Left renal pelvis (tissue), 4 donors: ENCODE results near the gene ANAPC13. TPM values are rescaled to one million over a fixed set of nuclear protein-coding genes. Genes with fewer than 3 reads are reported as not detected.
A peak's percentile ranks its signal among the peaks of the same experiment; 100 is the strongest.

Experiments
- DNase-seq, 4 donors: peaks; one replicate each; pipeline ENCODE4 v3.0.0-alpha.2; 2013; ENCODE audit warnings: low read depth in 4 of 4, low spot score in 3 of 4
- polyA plus RNA-seq, 4 donors: library from polyadenylated mRNA; unstranded; fragments of 120-200 nt; gene quantifications; one replicate each; pipeline ENCODE4 v1.2.1, GENCODE V29; 2013; ENCODE audit not compliant: insufficient read length in 4 of 4

Gene ANAPC13, protein sequence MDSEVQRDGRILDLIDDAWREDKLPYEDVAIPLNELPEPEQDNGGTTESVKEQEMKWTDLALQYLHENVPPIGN
- 100 to 1,000 TPM; 113 to 156 (median 125) TPM for polyA plus RNA-seq

DNA sequence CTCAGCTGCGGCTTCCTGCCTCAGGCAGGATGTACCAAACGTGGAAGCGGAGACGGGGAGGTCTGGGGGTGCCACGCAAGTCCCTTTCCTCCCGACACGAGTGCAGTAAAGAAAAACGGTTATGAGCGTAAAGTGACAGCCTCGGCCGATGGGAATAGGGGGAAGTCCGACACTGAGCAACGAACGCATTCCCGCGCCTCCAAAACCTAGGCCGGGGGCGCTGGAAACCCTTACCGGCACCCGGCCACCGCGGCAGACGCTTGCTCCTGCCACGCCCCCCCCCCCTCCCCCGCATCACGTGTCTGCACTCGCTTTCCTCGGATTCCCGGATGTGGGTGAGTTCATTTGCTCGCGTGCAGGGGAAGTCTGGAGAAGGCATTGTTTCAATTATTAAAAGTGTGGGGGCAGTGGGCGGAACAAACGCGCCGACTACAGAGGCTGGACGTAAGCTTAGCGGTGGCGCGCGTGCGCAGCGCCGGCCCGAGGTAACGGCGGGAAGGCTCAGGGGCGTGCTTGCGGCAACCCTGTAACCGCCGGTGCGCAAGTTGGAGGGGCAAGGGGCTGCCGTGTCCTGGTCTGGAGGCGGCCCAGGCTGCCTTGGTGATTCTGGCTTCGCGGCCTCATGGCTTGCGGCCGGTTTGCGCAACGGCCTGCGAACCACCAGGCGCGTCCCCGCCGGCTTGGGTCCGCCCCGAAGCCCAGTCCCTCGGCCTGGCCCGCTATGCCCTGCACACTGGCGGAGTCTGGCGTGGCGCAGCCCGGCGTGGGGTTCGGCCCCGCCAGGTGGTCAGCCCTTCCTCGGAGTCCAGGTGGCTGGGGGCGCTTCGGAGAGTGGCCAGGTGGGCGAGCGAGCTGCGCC, at the start of gene ANAPC13, which contains the start of gene CEP63:
TSS of gene ANAPC13 (minus strand) at position 268 of the 859 bp plus-strand sequence. CDS start 3,081 bp downstream, outside the sequence.
TSS of gene CEP63 (plus strand) at position 340 of the 859 bp plus-strand sequence. CDS start 9,264 bp downstream, outside the sequence.
- DNase-seq, result peak; percentile 97 to 99 (median 98)

DNA sequence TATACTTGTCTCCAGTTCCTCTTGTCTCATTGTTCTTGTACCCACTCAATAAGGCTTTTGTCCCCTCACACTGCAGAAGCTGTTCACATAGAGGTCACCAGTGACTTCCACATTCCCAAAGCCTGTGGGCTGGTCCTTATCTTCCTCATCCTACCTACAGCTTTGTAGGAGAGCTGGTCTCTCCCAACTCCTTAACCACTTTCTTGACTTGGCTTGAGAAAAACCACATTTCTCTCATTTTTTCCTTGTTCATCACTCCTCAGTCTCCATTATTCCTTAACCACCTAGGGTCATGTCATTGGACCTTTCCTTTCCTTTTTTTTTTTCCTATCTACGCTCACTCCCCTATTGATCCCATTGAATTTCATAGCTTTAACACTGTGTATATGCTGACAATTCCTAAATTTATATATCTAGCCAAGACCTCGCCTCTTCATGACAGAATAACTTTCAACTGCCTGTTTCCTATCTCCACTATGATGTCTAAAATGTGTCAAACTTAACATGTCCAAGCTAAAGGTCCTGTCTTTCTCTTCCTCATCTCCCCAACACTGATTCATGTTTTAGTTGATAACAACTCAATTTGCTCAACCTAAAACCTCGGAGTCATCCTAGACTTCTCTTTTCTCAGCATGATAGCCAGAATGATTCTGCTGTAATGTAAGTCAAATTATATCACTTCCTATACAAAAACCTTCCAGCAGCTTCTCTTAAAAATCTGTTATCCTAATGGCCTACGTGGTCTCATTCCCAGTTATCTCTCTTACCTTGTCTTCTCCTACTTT, 49.6 kb upstream of the ANAPC13 start:
- DNase-seq, result no peak

DNA sequence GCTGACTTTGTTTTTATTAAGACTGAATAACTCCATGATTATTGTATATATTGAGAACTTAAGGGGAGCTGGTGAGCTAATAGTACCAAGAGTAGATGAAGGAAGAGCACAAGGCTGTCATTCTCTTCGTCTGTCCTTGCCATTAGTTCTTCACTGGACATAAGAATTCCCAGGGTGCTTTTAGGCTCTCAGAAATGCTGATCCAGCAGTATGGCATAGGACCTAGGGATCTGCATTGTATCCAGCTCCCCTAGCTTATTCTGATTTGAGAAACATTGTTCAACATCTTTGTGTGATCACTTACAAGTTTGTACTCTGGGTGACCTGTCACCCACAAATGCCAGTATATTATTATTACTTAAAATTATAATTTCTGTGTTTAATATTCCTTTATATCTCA, 47.7 kb upstream of the ANAPC13 start:
- DNase-seq, result no peak

DNA sequence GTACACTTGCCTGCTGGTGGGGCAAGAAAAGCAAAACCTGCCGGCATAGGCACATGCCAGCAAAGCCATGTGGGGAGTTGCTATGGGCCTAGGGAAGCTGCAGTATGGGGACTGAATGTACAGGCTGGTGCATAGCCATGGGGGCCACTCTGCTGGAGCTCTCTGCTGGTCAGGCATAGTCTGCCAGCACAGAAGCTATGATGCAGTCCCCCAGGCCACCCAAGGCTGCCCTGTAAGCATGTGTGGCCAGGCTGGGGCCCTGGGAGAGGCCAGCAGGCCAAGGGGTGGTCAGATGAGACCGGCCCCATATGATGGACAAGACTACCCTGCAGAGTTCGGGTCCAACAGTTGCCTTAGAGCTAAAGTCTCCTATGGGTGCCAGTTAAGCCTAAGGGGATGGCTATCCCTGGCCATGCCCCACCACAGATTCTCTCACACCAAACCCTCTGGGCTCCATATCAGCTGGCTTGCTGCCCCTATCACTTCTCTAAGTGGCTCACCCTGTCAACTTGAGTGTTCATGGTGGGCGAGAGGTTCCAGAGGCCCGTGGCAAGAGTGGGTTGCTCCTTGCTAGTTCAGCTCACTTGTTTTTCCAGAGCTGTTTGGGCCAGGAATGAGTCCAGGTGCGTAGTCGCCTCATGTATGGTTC, 41.9 kb upstream of the ANAPC13 start:
- no peak for DNase-seq

DNA sequence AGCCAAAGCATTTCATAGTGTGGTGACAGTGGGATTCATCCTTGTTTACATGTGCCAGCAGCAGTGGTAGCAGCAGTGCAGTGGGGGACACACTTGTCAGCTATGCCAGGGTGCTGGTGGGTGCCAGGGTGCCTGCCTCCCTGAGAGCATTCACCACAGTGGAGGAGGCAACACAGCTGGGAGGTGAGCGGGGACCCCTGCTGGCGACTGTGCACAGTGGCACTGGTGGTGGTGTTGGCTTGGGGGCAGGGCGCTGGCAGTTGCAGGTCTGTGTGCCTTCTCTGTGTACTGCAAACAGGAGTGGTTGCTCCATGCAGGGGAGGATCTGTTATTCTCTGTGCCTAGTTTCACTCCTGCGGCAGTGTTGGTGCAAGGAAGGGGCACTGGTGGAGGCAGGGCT, 41.3 kb upstream of the ANAPC13 start:
- no peak for DNase-seq

DNA sequence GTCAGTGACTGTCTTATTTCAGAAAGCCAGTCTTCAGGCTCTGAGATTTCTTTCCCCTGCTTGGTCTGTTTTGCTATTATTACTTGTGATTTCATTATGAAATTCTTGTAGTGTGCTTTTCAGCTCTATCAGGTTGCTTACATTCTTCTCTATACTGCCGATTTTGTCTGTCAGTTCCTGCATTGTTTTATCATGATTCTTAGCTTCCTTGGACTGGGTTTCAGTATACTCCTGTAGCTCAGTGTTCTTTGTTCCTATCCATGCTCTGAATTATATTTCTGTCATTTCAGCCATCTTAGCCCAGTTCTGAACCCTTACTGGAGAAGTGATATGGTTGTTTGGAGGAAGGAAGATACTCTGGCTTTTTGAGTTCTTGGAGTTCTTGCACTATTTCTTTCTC, 40.5 kb upstream of the ANAPC13 start:
- DNase-seq, result no peak

DNA sequence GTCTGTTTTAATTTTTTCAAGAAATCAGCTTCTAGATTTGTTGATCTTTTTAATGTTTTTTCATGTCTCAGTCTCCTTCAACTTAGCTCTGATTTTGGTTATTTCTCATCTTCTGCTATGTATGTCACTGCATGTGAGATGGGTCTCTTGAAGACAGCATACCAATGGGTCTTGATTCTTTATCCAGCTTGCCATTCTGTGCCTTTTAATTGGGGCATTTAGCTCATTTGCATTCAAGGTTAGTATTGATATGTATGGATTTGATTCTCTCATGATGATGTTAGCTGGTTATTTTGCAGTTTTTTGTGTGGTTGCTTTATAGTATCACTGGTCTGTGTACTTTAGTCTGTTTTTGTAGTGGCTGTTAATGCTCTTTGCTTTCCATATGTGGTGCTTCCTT, 39.5 kb upstream of the ANAPC13 start:
- no peak for DNase-seq

DNA sequence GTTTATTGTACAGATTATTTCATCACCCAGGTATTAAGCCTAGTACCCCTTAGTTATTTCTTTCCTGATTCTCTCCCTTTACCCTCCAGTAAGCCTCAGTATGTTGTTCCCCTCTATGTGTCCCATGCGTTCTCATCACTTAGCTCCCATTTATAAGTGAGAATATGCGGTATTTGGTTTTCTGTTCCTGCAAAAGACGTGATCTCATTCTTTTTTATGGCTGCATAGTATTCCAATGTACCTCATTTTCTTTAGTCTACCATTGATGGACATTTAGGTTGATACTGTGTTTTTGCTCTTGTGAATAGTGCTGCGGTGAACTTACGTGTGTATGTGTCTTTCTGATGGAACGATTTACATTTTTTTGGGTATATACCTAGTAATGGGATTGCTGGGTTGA, 36.8 kb upstream of the ANAPC13 start:
- no peak for DNase-seq

DNA sequence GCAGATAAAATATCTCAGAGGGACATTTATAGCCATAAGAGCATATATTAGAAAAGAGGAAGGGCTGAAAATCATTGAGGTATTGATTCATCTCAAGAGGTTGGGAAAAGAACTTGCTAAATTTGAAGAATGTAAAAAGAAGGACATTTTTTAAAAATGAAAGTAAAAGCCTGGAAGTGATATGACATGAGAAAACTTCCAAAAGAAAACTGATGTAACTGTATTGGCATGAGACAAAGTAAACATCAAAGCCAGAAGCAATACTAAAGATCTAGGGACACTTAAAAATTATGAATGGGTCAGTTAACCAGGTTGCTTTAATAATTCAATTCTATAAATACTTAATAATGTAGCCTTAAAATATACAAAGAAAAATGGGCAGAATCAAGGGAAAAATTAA, 32.0 kb upstream of the ANAPC13 start:
- DNase-seq, result no peak

DNA sequence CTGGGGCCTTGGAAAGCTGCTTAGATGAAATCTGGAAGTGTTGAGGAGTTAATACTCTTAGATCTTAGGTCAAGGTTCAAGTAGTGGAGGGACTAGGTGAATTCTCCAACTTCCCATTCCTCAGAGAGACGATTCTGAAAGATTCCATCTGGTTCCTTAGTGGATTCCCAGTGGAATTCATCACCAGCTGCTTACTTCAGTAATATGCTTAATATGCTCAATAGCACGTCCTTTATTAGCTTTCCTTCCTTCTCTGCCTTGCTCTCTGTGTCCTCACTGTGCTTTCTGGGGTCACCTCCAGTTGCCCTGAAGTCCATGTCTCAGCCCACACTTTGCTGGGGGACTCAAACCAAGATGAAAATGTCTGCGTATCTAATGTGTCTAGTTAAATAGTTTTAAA, 31.1 kb upstream of the ANAPC13 start:
- DNase-seq, result no peak

DNA sequence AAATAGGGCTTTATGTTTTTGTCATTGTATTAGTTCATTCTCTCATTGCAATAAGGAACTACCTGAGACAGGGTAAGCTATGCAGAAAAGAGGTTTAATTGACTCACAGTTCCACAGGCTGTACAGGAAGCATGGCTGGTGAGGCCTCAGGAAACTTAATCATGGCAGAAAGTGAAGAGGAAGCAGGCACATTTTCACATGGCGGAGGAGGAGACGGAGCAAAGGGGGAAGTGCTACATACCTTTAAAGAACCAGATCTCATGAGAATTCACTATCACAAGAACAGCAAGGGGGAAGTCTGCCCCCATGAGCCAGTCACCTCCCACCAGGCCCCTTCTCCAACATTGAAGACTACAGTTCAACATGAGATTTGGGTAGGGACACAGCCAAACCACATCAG, 25.7 kb upstream of the ANAPC13 start:
- no peak for DNase-seq

DNA sequence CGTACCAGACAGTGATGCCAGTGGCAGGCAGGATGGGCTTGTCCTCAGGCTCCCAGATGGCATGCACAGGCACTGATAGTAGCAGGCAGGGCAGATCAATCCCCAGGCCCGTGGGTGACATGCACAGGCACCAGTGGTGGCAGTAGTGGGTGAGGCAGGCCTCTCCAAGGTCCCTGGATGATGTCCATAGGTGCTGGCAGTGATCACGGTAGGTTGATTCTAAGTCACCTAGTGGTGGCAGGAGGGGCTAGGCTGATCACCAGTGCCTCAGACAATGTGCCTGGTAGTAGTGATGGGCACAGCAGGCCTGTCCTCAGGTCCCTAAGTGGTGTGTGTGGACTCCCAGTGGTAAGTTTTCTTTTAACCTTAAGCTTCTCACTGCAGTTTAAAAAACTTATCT, 19.7 kb upstream of the ANAPC13 start:
- no peak for DNase-seq

DNA sequence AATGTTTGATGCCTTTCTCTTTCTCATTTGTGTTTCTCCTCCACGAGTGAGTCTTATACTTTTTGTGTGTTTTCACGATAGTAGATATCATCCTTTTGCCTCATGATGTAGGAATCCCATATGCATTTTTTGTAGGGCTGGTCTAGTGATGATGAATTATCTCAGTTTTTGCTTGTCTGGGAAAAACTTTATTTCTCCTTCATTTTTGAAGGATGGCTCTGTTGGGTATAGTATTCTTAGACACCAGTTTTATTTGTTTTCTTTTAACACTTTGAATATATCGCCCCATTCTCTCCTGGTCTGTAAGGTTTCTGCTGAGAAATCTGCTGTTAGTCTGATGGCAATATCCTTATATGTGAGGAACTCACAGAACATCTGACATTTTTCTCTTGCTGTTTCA, 18.3 kb upstream of the ANAPC13 start:
- no peak for DNase-seq

DNA sequence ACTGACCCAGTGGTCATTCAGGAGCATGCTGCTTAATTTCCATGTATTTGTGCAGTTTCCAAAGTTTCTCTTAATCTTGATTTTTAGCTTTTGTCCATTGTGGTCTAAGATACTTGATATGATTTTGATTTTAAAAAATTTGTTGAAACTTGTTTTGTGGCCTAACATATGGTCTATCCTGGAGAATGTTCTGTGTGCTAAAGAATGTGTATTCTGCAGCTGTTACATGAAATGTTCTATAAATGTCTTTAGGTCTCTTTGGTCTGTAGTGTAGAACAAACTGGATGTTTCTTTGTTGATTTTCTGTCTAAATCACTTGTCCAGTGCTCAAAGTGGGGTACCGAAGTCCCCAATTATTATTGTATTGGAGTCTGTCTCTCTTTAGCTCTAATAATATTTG, 17.5 kb upstream of the ANAPC13 start:
- DNase-seq, result no peak

DNA sequence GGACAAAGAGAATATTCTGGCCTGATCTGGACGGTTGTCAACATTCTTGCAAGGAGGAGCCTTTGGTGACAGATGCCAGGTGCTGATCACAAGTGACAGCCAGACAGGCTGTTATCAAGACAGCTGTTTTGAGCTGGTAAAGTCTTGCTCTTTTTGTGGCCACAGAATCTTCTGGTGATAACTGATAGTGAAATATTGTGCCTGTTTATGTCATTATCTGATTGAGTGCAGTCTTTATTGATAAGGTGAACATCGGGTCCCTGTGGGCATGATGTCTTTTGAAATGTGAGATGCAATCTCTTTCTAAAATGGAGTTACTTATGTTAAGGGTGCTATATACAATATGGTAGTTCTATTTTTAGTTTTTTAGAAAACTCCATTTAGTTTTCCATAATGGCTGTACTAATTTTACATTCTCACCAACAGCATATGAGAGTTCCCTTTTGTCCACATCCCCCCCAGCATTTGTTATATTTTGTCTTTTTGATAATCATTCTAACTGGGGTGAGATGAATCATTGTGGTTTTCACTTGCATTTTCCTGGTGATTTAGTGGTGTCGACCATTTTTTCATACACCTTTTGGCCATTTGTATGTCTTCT, 10.8 kb upstream of the ANAPC13 start:
- DNase-seq, result no peak

DNA sequence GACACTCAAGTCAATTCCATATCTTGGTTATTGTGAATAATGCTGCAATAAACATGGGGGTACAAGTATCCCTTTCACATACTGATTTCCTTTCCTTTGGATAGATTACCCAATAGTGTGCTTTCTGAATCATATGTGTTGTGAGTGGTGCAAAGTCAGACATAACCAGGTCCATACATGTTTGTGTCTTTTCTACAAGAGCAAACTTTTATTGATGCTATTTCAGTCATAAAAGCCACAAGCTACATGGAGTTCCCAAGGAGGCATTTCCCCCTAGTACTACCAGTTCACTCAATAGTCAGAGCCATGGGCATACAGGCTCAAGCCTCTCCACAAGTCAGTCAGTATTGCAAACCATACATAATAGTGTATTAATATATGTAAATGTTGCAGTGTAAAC, 10.2 kb upstream of the ANAPC13 start:
- DNase-seq, result no peak

DNA sequence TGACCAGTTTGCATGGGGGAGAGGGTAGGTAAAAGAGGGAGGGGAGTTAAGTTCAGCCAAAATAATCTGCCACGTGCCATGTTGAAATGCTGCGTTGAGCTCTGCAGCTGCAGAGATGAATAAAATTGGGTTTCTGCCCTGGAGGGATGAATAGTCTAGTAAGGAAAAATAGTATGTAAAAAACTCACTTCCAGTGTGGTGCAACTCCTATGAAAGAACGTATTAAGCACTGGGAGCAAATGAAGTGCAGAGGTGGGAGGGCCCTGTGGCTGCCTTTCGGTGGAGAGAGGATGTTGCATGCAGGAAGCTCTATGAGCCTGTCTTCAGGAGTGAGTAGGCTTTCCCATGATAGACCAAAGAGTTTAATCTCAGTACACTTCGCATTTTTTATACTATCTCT, 8.7 kb upstream of the ANAPC13 start:
- no peak for DNase-seq

DNA sequence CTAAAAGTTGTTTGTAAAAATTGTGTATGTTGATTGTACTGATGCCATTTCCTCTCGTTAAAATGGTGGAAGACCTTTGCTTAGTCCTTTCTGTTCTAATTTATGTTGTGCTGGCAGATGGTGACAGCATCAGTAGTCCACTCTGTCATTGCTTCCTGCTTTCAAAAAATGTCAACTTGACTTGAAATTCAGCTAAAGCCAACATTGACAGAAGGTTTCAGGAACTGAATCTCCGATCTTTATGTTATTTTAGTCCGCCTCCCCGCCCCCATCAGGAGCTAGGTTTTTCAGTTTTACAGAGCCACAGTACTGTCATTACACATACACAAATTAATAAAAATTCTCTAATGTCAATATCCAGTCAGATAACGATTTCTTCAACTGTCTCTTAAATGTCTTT, 1.6 kb upstream of the ANAPC13 start:
- no peak for DNase-seq

DNA sequence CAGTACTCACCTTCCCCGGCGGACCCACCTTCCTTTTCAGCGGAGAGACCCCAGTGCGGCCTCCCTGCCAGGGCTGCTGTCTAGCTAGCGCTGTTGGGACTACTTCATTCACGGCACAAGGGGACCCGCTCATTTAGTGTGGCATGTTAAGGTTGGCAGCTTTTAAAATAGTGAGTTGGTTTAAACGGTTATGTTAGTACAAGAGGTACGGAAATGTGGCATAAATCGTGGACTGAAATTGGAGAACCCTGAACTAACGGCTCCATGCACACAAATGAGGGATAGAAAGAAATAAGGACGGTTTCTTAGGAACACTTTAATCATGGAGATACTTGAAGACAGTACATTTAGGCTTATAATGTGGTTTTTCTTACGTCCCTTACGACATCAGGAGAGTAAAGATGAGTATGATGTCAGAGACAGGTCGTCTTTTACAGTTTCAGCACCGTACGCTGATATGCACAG, 824 bp upstream of the ANAPC13 start:
- DNase-seq, result no peak

DNA sequence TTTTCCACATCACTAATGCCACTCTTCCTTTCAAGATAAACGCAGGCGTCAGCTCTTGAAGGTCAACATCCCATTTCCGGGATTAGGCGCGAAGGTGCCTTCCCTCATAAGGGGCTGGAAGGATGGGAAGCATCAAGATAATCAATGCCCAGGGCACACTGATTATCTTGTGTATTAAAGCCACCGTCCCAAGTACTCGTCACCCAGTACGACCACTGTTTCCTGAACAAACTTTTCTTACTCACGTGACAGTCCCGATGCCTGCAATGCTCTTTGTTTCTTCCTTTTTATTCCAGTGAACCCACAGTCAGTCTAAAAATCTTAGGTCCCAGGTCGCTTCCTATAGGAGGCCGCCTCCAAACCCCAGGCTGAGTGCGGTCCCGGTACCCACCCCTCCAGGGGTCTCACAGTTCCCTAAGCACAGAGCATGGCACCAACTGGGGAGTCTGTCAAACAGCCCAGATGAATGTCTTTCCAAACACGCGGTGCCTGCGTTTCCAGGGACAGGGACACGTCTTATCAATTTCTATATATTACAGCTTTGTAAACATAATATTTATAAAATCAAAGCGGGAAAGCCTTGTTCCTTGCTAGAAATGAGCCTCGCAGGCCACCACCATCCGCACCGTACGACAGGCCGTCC, 589 bp downstream of the ANAPC13 start:
- no peak for DNase-seq
